GM21825 (cell line): Measurements from ENCODE around the gene CCDC136.

Source experiments
- ATAC-seq: cut with Tn5 transposase; IDR thresholded peaks from one replicate; pipeline ENCODE4 v1.9.1; 2021; ENCODE audit warnings: mild to moderate bottlenecking, moderate library complexity; ENCODE audit not compliant: unreplicated experiment

Gene CCDC136

DNA sequence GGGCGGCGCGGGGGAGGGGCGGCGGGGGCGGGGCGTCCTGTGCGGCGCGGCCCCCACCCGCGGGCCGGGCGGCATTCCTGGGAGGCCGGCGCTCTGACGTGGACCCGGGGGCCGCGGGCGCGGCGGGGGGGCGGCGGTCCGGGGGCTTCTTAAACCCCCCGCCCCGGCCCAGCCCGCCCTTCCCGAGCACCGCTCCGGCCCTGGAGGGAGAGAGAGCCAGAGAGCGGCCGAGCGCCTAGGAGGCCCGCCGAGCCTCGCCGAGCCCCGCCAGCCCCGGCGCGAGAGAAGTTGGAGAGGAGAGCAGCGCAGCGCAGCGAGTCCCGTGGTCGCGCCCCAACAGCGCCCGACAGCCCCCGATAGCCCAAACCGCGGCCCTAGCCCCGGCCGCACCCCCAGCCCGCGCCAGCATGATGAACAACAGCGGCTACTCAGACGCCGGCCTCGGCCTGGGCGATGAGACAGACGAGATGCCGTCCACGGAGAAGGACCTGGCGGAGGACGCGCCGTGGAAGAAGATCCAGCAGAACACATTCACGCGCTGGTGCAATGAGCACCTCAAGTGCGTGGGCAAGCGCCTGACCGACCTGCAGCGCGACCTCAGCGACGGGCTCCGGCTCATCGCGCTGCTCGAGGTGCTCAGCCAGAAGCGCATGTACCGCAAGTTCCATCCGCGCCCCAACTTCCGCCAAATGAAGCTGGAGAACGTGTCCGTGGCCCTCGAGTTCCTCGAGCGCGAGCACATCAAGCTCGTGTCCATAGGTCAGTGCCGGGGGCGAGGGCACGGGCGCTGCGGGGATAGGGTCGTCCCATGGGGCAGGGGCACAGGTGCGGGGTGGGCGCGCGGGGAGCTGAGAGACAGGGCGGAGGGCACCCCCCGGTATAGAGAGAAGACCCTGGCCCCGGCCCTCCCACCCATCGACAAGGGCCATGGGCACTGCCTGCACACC, 38.7 kb downstream of the CCDC136 start, which contains the start of gene FLNC:
Gene FLNC (plus strand): TSS at position 176 of the 947 bp plus-strand sequence. CDS start 232 bp downstream, at position 408.
- ATAC-seq = no peak

DNA sequence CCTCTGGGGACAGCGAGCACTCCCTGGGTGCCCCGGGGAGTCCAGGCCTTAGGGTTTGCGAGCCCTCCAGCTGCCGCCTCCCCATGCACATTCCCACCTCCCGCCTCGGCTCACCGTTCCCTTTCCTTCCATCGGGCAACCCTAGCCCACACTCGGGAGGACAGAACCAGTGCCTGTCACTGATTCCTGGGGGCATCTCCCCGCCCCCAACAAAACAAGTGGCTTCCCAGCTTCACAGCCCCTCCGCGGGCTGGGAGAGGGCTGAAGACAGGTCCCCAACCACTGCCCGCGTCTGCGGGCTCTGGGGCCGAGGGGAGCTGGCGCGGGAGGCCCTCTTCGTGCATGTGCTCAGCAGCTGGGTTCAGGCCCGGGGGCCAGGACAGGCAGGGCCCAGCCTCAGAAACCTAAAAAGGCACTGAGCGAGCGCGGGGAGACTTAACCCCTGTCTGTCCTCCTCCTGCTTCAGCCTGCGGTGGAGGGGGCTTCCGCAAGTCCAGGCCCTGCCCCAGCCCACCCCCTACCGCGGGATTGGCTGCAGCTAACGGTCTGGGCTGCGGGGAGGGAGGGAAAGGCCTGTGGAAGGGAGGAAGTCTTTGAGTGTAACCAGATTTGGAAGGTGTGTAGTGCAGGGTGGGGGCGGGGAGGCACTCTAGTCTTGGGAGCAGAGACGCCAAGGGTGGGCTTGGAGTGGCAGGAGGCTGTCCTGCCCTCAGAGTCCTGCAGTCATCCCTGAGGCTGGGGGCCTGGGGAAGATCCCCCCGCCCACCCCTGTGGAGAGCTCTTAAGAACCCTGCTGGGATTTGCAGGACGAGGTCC, 39.6 kb downstream of the CCDC136 start:
- ATAC-seq = no peak

DNA sequence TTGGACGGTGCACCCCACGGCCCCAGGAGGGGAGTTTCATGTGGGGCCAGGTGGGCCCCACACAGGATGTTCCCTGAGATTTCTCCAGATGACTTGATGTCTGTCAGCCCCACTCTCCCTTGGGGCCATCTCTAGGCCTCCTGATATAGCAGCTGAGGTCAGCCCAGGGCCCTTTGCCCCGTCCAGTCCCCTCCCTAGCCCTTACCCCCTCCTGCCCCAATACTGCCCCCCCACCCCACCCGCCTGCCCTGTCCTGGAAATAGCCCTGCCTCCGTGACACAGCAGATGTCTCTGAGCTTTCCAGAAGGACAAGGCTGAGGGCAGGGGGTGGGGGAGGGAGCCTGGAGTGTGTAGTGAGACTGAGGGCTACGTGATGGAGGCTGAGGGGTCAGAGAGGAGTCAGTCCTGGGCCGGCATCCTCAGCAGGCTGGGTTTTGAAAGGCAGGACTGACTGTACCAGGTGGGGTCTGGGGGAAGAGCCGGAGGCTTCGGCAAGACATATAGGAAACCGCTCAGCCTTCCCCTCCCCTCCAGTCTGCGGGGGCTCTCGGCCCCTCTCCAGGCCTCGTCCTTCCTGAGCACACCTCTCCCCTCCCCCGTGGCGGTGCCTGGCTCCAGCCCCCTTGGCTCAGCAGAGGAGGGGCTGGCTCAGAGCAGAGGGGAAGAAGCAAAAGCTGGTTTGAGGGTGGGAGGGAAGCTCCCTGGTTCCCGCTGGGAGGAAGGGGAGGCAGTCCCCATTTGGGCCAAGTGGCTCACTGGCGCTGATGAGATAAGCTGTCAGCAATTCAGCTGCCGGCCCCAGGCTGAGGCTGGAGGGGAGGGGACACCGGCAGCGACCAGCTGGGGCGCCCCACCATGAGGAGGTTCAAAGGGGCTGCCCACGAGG, 40.5 kb downstream of the CCDC136 start:
- ATAC-seq = no peak

DNA sequence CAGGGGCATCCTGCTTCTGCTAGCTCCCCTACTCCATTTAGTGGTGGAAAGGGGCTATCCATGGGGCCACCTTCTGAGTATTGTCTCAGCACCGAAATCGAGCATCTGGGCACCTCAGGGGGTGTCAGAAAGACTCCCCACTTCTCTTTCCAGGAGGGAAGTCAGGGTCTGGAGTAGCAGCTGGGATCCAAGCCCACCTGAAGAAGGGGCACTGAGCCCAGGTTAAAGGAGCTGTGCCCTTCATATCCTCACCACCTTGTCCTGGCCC, 41.0 kb downstream of the CCDC136 start:
- no peak for ATAC-seq

DNA sequence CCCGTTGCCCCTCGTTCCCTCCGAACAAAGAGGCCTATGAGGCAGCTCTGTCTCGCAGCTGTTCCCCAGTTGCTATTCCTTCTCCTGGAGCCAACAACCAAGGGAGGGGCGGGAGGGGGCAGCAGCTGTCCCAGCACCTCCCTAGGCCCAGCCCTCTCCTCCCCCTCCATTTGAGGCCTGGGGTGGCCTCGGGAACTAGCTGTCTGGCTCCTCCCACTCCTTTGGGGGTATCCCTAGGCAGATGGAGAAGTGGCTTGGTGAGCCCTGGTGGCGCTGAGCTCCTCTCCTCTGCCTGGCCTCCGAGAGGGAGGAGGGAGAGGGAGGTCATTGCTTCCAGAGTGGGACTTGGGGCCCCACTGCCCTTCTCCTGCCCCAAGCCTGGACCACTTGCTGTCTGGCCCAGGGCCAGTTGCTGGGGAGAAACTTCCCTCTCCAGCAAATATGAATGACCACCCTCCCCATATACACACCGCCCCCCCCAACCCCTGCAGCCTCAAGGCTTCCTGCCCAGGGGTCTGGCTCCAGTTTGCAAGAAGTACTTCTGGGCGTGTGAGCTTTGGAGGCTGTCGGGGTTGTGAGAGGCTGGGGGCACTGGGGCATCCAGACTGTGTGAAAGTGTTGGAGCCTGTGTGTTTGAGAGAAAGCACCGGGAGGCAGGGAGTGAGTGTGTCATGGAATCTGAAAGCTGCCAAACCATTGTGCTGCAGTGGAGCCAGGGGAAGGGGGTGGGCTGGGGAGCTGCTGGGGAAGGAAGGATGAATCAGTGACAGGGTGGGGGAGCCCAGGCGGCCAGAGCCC, 41.6 kb downstream of the CCDC136 start:
- no peak for ATAC-seq

DNA sequence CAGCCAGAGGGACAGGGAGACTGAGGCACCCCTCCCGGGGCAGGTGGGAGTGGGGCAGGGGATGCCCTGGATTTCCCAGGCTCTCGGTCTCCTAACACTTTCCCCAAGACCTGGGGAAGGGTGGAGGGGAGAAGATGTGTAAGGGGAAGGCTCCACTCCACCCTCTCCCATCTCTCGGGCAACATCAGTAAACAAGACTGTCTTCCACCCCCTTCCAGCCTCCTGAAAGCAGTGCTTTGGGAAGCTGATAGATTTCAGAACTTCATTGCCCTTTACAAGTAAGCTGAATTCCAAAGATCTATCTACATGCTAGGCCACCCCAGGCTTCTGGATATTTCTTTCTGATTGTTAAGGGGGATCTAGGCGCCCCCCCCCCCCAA, 42.2 kb downstream of the CCDC136 start:
- no peak for ATAC-seq

DNA sequence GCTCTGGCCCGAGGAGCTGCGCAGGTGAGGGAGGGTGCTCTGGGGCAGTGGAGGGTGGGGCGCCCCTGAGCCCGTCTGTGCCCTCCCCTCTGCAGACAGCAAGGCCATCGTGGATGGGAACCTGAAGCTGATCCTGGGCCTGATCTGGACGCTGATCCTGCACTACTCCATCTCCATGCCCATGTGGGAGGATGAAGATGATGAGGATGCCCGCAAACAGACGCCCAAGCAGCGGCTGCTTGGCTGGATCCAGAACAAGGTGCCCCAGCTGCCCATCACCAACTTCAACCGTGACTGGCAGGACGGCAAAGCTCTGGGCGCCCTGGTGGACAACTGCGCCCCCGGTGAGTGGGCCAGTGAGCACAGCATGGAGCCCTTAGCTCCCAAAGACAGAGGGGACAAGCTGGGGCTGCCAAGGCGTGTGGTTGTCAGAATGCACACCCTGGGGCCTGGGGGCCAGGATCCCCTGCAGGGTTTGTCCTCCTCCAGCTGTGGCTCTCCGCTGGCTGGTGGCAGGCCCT, 43.5 kb downstream of the CCDC136 start:
- ATAC-seq = no peak

DNA sequence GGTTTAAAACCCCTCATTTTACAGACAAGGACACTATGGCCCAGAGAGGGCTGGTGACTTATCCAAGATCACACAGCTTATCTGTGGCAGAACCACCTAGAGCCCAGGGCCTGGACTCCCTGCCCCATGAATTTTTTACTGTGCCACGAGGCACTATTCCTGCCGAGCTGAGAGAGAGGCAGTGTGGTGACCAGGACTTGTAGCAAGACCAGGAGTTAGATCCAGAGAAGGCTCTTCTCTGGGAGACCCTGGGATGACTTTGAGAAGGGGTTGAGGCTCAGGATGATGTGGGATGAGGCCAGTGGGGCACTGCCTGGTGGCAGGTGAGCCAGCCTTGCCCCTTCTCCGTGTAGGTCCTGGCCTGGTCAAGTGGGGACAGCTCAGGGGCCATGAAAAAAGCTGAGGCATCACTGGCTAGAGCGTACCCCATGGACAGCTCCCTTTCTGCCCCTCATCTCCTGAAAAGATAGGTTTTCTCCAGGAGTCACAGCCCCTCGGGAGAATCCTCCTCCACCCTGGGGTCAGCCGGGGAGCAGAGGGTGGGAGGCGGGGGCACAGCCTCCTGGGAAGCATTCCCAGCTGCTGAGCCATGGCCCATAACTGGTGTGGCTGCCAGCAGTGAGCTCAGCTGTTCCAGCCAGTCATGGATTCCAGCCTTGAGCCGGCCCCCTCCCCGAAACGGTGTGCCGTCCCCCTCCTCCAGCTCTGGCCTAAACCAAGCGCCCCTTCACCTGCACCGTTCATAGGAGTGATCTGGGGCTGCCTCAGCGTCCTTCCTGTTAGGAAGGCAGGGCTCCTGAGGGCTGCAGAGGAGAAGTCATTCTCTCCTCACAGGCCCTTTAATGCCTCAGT, 44.2 kb downstream of the CCDC136 start:
- no peak for ATAC-seq

DNA sequence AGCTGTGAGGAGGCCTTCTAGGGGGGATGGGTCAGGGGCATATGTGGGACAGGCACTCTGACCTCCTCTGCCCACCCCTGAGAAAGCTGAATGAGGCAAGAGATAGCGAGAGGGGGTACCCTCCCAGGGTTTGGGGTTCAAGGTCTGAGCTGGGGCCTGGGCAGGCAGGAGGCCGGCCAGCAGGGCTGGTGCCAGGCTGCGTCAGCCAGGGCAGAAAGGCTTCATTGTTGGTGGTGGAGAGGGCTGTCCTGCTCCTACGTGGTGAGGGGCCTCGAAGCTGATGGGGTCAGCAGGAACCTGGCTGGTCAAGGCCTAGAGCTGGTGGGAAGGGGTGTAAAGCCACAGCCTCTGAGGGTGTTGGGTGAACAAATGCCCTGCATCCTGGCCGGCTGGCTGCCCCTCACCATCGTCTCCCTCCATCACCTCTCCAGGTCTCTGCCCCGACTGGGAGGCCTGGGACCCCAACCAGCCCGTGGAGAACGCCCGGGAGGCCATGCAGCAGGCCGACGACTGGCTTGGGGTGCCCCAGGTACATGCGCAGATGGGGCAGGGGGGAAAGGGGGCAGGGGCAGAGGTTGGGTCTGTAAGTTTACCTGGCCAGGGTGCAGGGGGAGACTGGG, 45.1 kb downstream of the CCDC136 start:
- no peak for ATAC-seq

DNA sequence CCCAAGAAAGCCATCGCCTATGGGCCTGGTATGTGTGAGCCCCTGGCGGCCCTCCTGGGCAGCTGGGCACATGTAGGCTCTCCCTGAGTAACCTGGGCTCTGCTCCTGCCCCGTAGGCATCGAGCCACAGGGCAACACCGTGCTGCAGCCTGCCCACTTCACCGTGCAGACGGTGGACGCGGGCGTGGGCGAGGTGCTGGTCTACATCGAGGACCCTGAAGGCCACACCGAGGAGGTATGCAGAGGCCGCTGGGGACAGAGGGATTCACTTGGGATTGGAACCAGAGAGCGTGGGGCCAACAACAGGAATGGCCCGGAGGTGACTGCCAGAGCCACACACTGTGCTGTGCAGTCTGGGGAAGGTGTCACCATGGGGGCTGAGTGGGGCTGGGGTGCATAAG, 45.8 kb downstream of the CCDC136 start:
- ATAC-seq = no peak

DNA sequence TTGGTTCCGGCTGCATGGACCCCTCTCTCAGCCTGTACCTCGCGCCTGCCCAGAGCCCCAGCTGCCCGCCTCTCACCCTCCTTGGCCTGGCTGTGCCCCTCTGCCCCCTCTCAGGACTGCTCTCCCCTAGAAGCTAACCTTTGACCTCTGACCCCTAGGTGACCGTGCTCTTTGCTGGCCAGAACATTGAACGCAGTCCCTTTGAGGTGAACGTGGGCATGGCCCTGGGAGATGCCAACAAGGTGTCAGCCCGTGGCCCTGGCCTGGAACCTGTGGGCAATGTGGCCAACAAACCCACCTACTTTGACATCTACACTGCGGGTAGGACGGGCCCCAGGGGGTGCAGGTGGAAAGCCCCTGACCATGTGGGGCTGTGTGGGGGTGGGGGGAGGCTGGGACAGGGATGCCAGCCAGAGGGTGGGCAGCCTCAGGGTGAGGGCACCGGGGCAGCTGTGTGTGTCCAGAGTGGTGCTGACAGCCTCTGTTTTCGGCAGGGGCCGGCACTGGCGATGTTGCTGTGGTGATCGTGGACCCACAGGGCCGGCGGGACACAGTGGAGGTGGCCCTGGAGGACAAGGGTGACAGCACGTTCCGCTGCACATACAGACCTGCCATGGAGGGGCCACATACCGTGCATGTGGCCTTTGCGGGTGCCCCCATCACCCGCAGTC, 46.5 kb downstream of the CCDC136 start:
- no peak for ATAC-seq

DNA sequence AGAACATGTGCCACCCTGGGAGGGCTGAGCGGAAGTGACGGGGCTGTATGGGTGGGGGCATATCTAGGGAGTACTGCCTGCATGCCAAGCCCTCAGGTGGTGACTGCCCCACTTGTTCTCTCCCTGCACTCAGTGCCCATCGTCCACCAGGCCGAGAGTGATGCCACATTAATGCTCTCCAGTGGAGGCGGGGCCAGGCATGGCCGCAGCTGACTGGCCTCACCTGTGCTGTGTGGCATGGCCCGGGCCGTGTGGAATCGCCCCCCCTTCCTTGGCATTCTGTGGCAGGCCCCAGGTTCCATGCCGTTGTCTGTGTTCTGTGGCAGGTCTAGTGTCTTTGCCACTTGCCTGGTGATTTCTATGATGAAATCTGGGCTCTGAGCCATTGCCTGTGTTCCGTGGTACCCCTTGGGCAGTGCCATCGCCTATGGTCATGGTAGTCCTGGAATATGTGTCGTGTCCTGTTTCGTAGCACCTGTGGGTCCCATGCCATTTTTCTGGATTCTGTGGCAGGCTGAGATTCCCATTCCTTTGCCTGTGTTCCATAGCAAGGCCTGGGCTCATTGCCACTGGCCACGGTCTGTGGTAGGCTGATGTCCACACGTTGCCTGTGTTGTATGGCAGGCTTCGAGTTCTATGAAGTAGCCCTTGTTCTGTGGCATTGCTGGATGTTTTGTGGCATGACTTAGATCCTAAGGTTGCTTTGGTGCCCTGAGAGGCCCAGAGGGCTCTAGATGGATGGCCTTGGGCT, 47.4 kb downstream of the CCDC136 start:
- no peak for ATAC-seq

DNA sequence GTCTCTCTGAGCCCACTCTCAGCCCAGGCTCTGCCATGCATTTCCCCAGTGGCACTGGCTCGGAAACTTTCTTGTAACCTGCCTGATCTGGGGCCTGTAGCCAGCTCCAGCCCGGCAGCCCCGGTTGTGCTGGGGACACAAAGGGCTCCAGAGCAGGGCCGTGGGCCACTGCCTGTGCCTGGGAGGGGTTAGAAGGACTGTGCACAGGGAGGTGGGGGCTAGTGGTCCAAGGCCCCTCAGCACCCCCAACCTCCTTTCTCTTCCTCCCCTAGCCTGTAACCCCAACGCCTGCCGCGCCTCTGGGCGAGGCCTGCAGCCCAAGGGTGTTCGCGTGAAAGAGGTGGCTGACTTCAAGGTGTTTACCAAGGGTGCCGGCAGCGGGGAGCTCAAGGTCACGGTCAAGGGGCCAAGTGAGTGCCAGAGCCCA, 48.0 kb downstream of the CCDC136 start:
- ATAC-seq = no peak

DNA sequence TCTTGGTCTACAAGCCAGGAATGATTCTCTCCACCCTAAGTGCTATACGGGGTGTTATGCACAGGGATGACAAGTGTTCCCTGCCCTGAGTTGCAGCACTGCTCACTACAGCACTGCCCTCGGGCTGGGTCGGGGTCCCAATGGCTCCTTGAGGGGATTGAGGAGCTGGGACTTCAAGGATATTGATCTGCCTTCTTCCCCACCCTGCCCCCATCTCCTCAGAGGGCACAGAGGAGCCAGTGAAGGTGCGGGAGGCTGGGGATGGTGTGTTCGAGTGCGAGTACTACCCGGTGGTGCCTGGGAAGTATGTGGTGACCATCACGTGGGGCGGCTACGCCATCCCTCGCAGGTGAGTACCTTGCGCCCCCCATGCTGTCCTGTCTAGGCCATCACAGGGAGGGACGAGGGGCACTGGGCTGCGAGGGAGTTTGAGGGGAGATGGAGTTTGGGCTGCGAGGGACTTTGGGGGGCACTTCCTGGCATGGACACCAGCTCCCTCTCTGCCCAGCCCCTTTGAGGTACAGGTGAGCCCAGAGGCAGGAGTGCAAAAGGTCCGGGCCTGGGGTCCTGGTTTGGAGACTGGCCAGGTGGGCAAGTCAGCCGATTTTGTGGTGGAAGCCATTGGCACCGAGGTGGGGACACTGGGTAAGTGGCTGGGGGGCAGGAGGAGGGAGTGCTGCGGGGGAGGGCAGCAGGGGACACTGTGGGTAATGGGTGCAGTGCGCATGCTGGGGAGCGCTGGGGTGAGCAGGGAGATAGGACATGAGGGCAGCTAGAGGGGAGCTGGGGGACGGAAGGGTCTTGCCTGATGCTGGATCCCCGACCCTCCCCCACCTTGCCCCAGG, 48.8 kb downstream of the CCDC136 start:
- no peak for ATAC-seq

DNA sequence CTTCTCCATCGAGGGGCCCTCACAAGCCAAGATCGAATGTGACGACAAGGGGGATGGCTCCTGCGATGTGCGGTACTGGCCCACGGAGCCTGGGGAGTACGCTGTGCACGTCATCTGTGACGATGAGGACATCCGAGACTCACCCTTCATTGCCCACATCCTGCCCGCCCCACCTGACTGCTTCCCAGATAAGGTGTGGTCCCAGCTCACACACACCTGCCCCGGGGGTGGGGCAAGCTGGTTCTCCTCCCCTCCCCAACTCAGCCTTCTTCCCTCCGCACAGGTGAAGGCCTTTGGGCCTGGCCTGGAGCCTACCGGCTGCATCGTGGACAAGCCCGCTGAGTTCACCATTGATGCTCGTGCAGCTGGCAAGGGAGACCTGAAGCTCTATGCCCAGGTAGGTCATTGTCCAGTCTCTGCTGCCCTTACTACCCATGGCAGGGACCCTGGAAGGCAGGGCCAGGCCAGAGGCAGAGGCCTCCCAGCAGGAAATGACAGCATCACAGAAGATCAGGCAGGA, 49.5 kb downstream of the CCDC136 start:
- no peak for ATAC-seq

DNA sequence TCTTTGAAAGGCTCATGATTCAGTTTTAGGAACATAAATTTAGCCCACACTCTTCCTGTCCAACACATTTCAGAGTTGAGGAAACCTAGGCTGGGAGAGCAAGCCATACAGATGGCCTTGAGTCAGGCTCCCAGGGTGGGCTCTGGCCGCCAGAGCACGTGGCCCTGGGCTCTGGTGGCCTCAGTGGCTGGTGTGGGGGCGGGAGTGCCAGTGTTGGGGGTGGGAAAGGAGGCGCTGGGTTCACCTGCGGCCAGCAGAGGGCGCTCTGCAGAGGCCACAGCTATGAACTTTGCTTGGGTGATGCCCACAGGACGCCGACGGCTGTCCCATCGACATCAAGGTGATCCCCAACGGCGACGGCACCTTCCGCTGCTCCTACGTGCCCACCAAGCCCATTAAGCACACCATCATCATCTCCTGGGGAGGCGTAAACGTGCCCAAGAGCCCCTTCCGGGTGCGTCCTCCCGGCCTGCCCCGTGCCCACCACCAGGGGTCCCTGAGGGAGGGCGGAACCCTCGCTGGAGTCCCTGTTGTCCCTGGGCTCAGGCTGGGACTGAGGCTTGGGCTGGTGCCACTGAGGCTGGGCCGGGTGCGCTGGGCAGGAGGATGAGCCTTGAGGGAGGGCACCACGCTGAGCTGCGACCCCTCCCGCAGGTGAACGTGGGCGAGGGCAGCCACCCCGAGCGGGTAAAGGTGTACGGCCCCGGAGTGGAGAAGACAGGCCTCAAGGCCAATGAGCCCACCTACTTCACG, 50.3 kb downstream of the CCDC136 start:
- no peak for ATAC-seq
